OCI-LY3 (cell line): ENCODE results near the gene TRNP1.

Source experiments
- H2AFZ ChIP-seq: fragments of 200-600, 300-600 bp; shearing (Covaris generic); 2 replicates; pipeline ENCODE4 v1.6.0; 2014; ENCODE audit warnings: antibody characterized with exemption, low read depth, low read length
- H3K27ac ChIP-seq: fragments of 200-600, 300-600 bp; sonication (generic); 2 replicates; pipeline ENCODE4 v1.5.1; 2014; ENCODE audit warnings: mild to moderate bottlenecking, low read length, moderate library complexity, mixed read lengths
- H3K27me3 ChIP-seq: fragments of 200-600, 300-600 bp; sonication (generic); 2 replicates; pipeline ENCODE4 v1.6.1; 2014; ENCODE audit warnings: low read depth, low read length, mixed read lengths
- H3K36me3 ChIP-seq: fragments of 200-600, 300-600 bp; sonication (generic); replicated peaks from 2 replicates; pipeline ENCODE3; 2014; ENCODE audit warnings: low read depth, low read length, mixed read lengths
- H3K4me1 ChIP-seq: fragments of 300-600, 200-600 bp; sonication (generic); 2 replicates; pipeline ENCODE4 v1.6.1; 2014; ENCODE audit warnings: low read length, mixed read lengths
- H3K4me2 ChIP-seq: fragments of 200-600, 300-600 bp; sonication (generic); 2 replicates; pipeline ENCODE4 v1.6.1; 2014; ENCODE audit warnings: low read length, mixed read lengths
- H3K4me3 ChIP-seq: fragments of 300-600, 200-600 bp; sonication (generic); 2 replicates; pipeline ENCODE4 v1.5.1; 2014; ENCODE audit warnings: antibody characterized with exemption, mild to moderate bottlenecking, low read length, moderate library complexity
- H3K79me2 ChIP-seq: fragments of 300-600, 200-600 bp; shearing (Covaris generic); 2 replicates; pipeline ENCODE4 v1.6.1; 2014; ENCODE audit warnings: mild to moderate bottlenecking, low read length, mixed read lengths
- H3K9ac ChIP-seq: fragments of 300-600, 200-600 bp; shearing (Covaris generic); 2 replicates; pipeline ENCODE4 v1.6.0; 2014; ENCODE audit warnings: mild to moderate bottlenecking, low read length, moderate library complexity
- H3K9me3 ChIP-seq: fragments of 200-600, 300-600 bp; shearing (Covaris generic); 2 replicates; pipeline ENCODE4 v1.6.1; 2014; ENCODE audit warnings: low read length, mixed read lengths; ENCODE audit not compliant: insufficient read depth
- H4K20me1 ChIP-seq: fragments of 200-600, 300-600 bp; sonication (generic); 2 replicates; pipeline ENCODE4 v1.6.1; 2016; ENCODE audit warnings: low read length, mixed read lengths; ENCODE audit not compliant: insufficient read depth
- EZH2phosphoT487 ChIP-seq: fragments of 200-600 bp; shearing (Covaris generic); IDR thresholded peaks from 2 replicates; pipeline ENCODE4 v1.6.1; 2018; ENCODE audit warnings: antibody characterized with exemption, mixed run types, low read depth
- TF ChIP-seq, protein P1 (sequence below): fragments of 200-600, 300-600 bp; sonication (generic); IDR thresholded peaks from 2 replicates; pipeline ENCODE4 v1.5.1; 2014; ENCODE audit warnings: antibody characterized with exemption, low read length, low read depth

TRNP1 gene

DNA sequence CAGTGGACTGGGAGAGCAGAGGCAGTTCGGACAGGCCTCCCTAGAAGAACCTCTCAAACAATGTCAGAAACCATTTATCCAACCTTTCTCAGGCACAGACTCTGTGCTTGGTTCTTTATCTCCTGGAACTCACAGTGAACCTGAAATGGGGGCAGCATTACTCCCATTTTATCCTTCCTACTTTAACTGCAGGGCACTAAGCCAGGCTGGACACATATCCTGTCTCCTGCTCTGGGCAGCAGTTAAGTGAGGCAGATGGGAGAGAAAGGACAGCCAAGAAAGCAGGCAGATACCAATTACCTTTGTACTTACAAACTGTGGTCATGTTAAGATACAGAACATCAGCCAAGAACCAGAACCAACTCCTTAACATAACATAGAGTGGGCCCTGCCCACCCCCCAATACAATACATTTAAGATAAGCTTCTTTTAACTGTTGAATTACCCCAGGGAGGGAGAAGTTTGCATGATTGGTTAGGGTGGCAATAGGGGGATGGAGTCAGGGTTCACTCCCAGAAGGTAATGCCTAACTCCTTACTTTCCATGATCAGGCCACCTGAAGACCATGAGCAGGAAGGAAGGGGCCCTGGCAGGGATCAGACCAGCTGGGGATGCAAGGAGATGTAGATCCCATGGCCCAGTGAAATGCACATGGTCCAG lies 44.1 kb upstream of the TRNP1 start:
- H3K27me3 ChIP-seq = no peaks in the 10 kb centered on the region
- H3K4me2 ChIP-seq = no peak overlapping the region
- H4K20me1 ChIP-seq = no peaks in the 10 kb centered on the region
- no peak overlapping the region for H2AFZ ChIP-seq
- H3K9ac ChIP-seq = no peak overlapping the region
- no peak overlapping the region for H3K4me3 ChIP-seq
- TF ChIP-seq EZH2phosphoT487 = no peak
- TF ChIP-seq, protein P1, sequence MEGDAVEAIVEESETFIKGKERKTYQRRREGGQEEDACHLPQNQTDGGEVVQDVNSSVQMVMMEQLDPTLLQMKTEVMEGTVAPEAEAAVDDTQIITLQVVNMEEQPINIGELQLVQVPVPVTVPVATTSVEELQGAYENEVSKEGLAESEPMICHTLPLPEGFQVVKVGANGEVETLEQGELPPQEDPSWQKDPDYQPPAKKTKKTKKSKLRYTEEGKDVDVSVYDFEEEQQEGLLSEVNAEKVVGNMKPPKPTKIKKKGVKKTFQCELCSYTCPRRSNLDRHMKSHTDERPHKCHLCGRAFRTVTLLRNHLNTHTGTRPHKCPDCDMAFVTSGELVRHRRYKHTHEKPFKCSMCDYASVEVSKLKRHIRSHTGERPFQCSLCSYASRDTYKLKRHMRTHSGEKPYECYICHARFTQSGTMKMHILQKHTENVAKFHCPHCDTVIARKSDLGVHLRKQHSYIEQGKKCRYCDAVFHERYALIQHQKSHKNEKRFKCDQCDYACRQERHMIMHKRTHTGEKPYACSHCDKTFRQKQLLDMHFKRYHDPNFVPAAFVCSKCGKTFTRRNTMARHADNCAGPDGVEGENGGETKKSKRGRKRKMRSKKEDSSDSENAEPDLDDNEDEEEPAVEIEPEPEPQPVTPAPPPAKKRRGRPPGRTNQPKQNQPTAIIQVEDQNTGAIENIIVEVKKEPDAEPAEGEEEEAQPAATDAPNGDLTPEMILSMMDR = no peak
- H3K27ac ChIP-seq = no peak overlapping the region
- no peaks in the 10 kb centered on the region for H3K36me3 ChIP-seq
- H3K79me2 ChIP-seq = no peaks in the 10 kb centered on the region
- no peaks in the 10 kb centered on the region for H3K9me3 ChIP-seq
- no peaks in the 10 kb centered on the region for H3K4me1 ChIP-seq

DNA sequence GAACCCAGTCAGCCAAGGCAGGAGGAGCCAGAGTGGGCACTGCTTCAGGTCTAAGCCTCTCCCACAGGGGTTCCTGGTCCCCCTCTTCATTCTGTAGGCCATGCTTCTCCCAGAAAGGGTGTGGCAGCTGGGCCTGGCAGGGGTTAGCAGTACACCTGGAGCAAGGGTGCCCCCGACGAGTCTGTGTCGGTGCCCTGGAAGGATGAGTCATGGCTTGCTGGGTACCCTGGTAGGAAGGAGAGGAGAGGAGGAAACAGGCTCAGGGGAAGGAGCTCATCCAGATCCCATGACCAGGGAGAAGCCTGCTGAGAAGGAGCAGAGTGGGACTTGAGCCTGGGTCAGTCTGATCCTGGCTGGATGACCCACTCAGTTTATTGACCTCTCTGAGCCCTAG lies 43.6 kb upstream of the TRNP1 start:
- H3K4me3 ChIP-seq = no peak overlapping the region
- no peak overlapping the region for H3K4me2 ChIP-seq
- no peaks in the 10 kb centered on the region for H3K9me3 ChIP-seq
- H3K27me3 ChIP-seq = no peaks in the 10 kb centered on the region
- H2AFZ ChIP-seq = no peak overlapping the region
- H4K20me1 ChIP-seq = no peaks in the 10 kb centered on the region
- no peaks in the 10 kb centered on the region for H3K36me3 ChIP-seq
- H3K27ac ChIP-seq = no peak overlapping the region
- no peaks in the 10 kb centered on the region for H3K79me2 ChIP-seq
- H3K9ac ChIP-seq = no peak overlapping the region
- TF ChIP-seq, protein P1 = no peak
- TF ChIP-seq EZH2phosphoT487 = no peak
- no peaks in the 10 kb centered on the region for H3K4me1 ChIP-seq

DNA sequence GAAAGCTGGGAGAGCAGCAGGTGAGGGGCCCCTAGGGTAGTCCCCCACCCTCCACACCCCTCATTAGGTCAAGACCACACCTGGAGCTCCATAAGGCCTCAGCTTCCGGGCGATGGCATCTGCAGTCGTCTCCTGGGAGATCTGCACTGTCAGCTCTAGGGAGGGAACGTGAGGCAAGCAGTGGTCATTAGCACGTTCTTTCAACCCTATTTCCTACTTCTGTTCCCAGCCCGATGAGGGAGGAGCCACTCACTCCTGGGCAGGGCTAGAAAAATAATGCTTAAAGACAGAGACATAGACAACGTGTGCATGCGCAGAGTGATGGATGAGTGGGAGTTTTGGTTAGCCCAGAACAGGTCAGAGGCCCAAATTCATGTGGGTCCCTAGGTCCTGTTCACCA lies 42.9 kb upstream of the TRNP1 start:
- Histone ChIP-seq H3K9ac (no peak overlapping the region), H3K27me3 (no peaks in the 10 kb centered on the region), H4K20me1 (no peaks in the 10 kb centered on the region), H3K79me2 (no peaks in the 10 kb centered on the region), H3K4me2 (no peak overlapping the region), H3K27ac (no peak overlapping the region), H3K9me3 (no peaks in the 10 kb centered on the region), H3K4me3 (no peak overlapping the region), H3K4me1 (no peaks in the 10 kb centered on the region), H3K36me3 (no peaks in the 10 kb centered on the region), H2AFZ (no peak overlapping the region)
- no peak for TF ChIP-seq EZH2phosphoT487
- TF ChIP-seq, protein P1 = no peak

DNA sequence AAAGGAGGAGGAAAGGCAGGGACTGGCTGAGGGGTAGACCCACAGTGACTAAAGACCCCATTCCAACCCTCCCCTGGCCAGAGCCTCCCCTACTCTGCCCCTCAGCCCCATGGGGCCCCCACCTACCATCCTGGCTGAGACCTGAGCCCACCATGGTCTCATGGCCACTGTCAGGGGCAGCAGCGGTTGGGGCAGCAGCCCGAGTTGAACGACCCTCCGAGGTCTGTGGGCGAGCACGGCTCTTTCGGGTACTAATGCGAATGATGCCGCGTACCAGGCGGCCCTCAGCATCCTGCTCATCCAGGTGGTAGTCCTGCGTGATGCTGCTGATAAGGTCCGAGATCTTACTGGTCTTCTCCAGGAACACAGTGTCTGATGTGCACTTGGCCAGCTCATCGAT lies 42.3 kb upstream of the TRNP1 start:
- H3K36me3 ChIP-seq = no peaks in the 10 kb centered on the region
- no peak overlapping the region for H2AFZ ChIP-seq
- no peak overlapping the region for H3K9ac ChIP-seq
- H3K4me2 ChIP-seq = no peak overlapping the region
- TF ChIP-seq EZH2phosphoT487 = no peak
- TF ChIP-seq, protein P1 = no peak
- H3K27ac ChIP-seq = no peak overlapping the region
- H3K4me1 ChIP-seq = no peaks in the 10 kb centered on the region
- H3K27me3 ChIP-seq = no peaks in the 10 kb centered on the region
- H3K4me3 ChIP-seq = no peak overlapping the region
- H3K79me2 ChIP-seq = no peaks in the 10 kb centered on the region
- no peaks in the 10 kb centered on the region for H3K9me3 ChIP-seq
- no peaks in the 10 kb centered on the region for H4K20me1 ChIP-seq
